ENCODE measurements around the gene DNM3. TPM values are rescaled to one million over a fixed set of nuclear protein-coding genes. Genes with fewer than 3 reads are reported as not detected.

The DNM3 gene
- total RNA-seq, 1 experiment from 2014 or later = 0.71 TPM

- no peaks in the 10 kb centered on the region for H3K27me3 ChIP-seq (replicated peaks; ENCODE audit: insufficient read depth, low read depth, low read length, poor library complexity)
- no peaks in the 10 kb centered on the region for H3K9me3 ChIP-seq (ENCODE audit: low read depth, low read length, poor library complexity, severe bottlenecking)
- CTCF ChIA-PET = no interaction called here
- H3K36me3 ChIP-seq (ENCODE audit: insufficient read depth, low read length, poor library complexity, severe bottlenecking) = no peaks in the 10 kb centered on the region
- TF ChIP-seq, protein P1, sequence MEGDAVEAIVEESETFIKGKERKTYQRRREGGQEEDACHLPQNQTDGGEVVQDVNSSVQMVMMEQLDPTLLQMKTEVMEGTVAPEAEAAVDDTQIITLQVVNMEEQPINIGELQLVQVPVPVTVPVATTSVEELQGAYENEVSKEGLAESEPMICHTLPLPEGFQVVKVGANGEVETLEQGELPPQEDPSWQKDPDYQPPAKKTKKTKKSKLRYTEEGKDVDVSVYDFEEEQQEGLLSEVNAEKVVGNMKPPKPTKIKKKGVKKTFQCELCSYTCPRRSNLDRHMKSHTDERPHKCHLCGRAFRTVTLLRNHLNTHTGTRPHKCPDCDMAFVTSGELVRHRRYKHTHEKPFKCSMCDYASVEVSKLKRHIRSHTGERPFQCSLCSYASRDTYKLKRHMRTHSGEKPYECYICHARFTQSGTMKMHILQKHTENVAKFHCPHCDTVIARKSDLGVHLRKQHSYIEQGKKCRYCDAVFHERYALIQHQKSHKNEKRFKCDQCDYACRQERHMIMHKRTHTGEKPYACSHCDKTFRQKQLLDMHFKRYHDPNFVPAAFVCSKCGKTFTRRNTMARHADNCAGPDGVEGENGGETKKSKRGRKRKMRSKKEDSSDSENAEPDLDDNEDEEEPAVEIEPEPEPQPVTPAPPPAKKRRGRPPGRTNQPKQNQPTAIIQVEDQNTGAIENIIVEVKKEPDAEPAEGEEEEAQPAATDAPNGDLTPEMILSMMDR (conservative IDR thresholded peaks at IDR 0.05; ENCODE audit: low read depth, low read length) = no peak
- no peak for TF ChIP-seq EZH2 (IDR thresholded peaks at IDR 0.05; ENCODE audit: borderline replicate concordance, low read depth, low read length, poor library complexity, severe bottlenecking)
- intact Hi-C loops (cut with micrococcal nuclease; ENCODE audit: unreplicated experiment) = loop anchor here (5.0 kb wide), 1 partner anchor 101 kb away; no protein-coding TSS in a partner anchor
- H3K4me1 ChIP-seq (ENCODE audit: insufficient read depth, low read length, poor library complexity, severe bottlenecking) = peaks cover 24% of the 10 kb centered on the region
- H3K4me3 ChIP-seq (ENCODE audit: low read depth, low read length, poor library complexity, severe bottlenecking) = no peak overlapping the region
- POLR2A ChIA-PET (ENCODE audit: low non-redundant PET) = no interaction called here
- DNase-seq (ENCODE audit: low spot score) = no peak
- H3K27ac ChIP-seq (ENCODE audit: low read depth, low read length, poor library complexity, severe bottlenecking) = no peak overlapping the region
- no TSS peak for BruUV-seq (replicated peaks)
Measured at GRCh38 chr1:172041102-172041501, 199.8 kb downstream of the DNM3 start.

DNA sequence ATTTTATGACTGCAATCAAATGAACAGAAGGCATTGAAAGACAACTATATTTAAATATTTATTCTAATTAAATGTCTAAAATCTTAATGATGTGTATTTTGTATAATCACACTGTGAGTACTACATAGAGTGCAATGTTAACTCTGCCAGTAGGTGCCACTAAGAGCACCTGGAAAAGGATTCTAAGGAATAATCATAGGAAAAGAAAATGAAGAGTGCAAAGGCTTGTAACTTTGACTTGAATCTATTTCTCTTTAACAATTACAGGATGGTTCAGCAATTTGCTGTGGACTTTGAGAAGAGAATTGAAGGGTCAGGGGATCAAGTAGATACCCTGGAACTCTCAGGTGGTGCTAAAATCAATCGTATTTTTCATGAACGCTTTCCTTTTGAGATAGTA lies 200.4 kb downstream of the DNM3 start:
- POLR2A ChIA-PET (ENCODE audit: low non-redundant PET) = no interaction called here
- intact Hi-C loops (cut with micrococcal nuclease; ENCODE audit: unreplicated experiment) = loop anchor here (5.0 kb wide), 1 partner anchor 101 kb away; no protein-coding TSS in a partner anchor
- no peak overlapping the region for H3K27ac ChIP-seq (ENCODE audit: low read depth, low read length, poor library complexity, severe bottlenecking)
- BruUV-seq (replicated peaks) = no TSS peak
- H3K4me3 ChIP-seq (ENCODE audit: low read depth, low read length, poor library complexity, severe bottlenecking) = no peak overlapping the region
- TF ChIP-seq, protein P1 (conservative IDR thresholded peaks at IDR 0.05; ENCODE audit: low read depth, low read length) = peak; percentile 60
- TF ChIP-seq EZH2 (IDR thresholded peaks at IDR 0.05; ENCODE audit: borderline replicate concordance, low read depth, low read length, poor library complexity, severe bottlenecking) = no peak
- H3K9me3 ChIP-seq (ENCODE audit: low read depth, low read length, poor library complexity, severe bottlenecking) = no peaks in the 10 kb centered on the region
- no peaks in the 10 kb centered on the region for H3K27me3 ChIP-seq (replicated peaks; ENCODE audit: insufficient read depth, low read depth, low read length, poor library complexity)
- CTCF ChIA-PET = no interaction called here
- peaks cover 24% of the 10 kb centered on the region for H3K4me1 ChIP-seq (ENCODE audit: insufficient read depth, low read length, poor library complexity, severe bottlenecking)
- peak; percentile 40 for DNase-seq (ENCODE audit: low spot score)
- no peaks in the 10 kb centered on the region for H3K36me3 ChIP-seq (ENCODE audit: insufficient read depth, low read length, poor library complexity, severe bottlenecking)

- BruUV-seq (replicated peaks) = no TSS peak
- Histone ChIP-seq H3K4me3 (ENCODE audit: low read depth, low read length, poor library complexity, severe bottlenecking) (no peak overlapping the region), H3K36me3 (ENCODE audit: insufficient read depth, low read length, poor library complexity, severe bottlenecking) (no peaks in the 10 kb centered on the region), H3K27me3 (replicated peaks; ENCODE audit: insufficient read depth, low read depth, low read length, poor library complexity) (no peaks in the 10 kb centered on the region), H3K27ac (ENCODE audit: low read depth, low read length, poor library complexity, severe bottlenecking) (peak overlapping the region; percentile 20), H3K9me3 (ENCODE audit: low read depth, low read length, poor library complexity, severe bottlenecking) (no peaks in the 10 kb centered on the region), H3K4me1 (ENCODE audit: insufficient read depth, low read length, poor library complexity, severe bottlenecking) (peaks cover 24% of the 10 kb centered on the region)
- no peak for TF ChIP-seq EZH2 (IDR thresholded peaks at IDR 0.05; ENCODE audit: borderline replicate concordance, low read depth, low read length, poor library complexity, severe bottlenecking)
- TF ChIP-seq, protein P1 (conservative IDR thresholded peaks at IDR 0.05; ENCODE audit: low read depth, low read length) = no peak
- intact Hi-C loops (cut with micrococcal nuclease; ENCODE audit: unreplicated experiment) = loop anchor here (2.0 to 5.0 kb wide), 2 partner anchors 98 to 355 kb away; no protein-coding TSS in a partner anchor
- peak; percentile 2 for DNase-seq (ENCODE audit: low spot score)
- ChIA-PET POLR2A (ENCODE audit: low non-redundant PET) (no interaction called here), CTCF (no interaction called here)
Measured at GRCh38 chr1:172043900-172044299, 202.6 kb downstream of the DNM3 start.

Data from A673 (cell line).